ENCODE measurements around the gene AUTS2. TPM values are rescaled to one million over a fixed set of nuclear protein-coding genes. Genes with fewer than 3 reads are reported as not detected.

Gene AUTS2
- total and polyA plus RNA-seq, 9 of the 15 experiments (the other 6 are each of a cell fraction or from before 2014, with no cell fraction given) = 0.58 TPM; not detected in 8

- TF ChIP-seq BRF1 (IDR thresholded peaks at IDR 0.05; ENCODE audit: borderline replicate concordance, extremely low read depth, insufficient read length) (no peak), HDAC3 (IDR thresholded peaks at IDR 0.05; ENCODE audit: borderline replicate concordance, partially characterized antibody) (no peak), HNRNPL (IDR thresholded peaks at IDR 0.05; ENCODE audit: low read depth, low read length) (no peak), PBX2 (CRISPR knock-in tag; IDR thresholded peaks at IDR 0.05; ENCODE audit: low read depth) (no peak), PBX2 (tag; conservative IDR thresholded peaks at IDR 0.05; ENCODE audit: low read depth) (no peak), RAD21 (CRISPR knock-in tag; conservative IDR thresholded peaks at IDR 0.05 in 1 of 2, IDR thresholded peaks at IDR 0.05 in 1 of 2) (no peak)
These were observed 1040.2 kb downstream of the AUTS2 start (continued) for GRCh38 chr7:70638158-70639107.
